DOHH2 (cell line): ENCODE data around the gene MBIP.

Source experiments
- EZH2phosphoT487 ChIP-seq: fragments of 200-600 bp; sonication (generic); IDR thresholded peaks from 2 replicates; pipeline ENCODE4 v1.6.1; 2017; ENCODE audit warnings: borderline replicate concordance, mild to moderate bottlenecking, antibody characterized with exemption, low read length, moderate library complexity, mixed read lengths
- TF ChIP-seq, protein P1 (sequence below): fragments of 200-600 bp; sonication (generic); IDR thresholded peaks from one replicate; pipeline ENCODE4 v1.5.1; 2014; ENCODE audit warnings: antibody characterized with exemption, mild to moderate bottlenecking, low read depth, low read length; ENCODE audit not compliant: poor library complexity, severe bottlenecking

DNA sequence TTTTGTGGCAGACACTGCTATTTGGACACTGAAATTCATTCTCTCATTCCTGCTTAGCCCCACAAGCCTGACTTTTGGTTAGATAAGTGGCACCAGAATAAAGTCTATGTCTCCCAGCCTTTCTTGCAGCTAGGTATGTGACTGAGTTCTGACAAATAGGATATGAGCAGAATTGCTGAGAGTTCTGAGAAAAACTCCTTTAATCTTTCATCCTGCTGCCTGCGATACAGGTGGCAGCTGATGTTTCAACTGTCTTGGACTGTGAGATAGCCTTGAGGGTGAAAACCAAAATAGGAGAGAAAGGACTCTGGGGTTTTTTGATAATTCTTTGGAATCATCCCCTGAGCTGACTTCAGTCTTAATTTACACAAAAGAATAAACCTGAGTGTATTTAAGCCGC is 55.8 kb downstream of the MBIP start:
- TF ChIP-seq, protein P1, sequence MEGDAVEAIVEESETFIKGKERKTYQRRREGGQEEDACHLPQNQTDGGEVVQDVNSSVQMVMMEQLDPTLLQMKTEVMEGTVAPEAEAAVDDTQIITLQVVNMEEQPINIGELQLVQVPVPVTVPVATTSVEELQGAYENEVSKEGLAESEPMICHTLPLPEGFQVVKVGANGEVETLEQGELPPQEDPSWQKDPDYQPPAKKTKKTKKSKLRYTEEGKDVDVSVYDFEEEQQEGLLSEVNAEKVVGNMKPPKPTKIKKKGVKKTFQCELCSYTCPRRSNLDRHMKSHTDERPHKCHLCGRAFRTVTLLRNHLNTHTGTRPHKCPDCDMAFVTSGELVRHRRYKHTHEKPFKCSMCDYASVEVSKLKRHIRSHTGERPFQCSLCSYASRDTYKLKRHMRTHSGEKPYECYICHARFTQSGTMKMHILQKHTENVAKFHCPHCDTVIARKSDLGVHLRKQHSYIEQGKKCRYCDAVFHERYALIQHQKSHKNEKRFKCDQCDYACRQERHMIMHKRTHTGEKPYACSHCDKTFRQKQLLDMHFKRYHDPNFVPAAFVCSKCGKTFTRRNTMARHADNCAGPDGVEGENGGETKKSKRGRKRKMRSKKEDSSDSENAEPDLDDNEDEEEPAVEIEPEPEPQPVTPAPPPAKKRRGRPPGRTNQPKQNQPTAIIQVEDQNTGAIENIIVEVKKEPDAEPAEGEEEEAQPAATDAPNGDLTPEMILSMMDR: no peak
- no peak for TF ChIP-seq EZH2phosphoT487
